ENCODE data around the gene MTCL1. TPM values are rescaled to one million over a fixed set of nuclear protein-coding genes. Genes with fewer than 3 reads are reported as not detected.

Gene MTCL1
- total and polyA plus RNA-seq, 2 of the 8 experiments (the other 6 are each of a cell fraction or from before 2014, with no cell fraction given): 16.6 to 60.8 TPM

DNA sequence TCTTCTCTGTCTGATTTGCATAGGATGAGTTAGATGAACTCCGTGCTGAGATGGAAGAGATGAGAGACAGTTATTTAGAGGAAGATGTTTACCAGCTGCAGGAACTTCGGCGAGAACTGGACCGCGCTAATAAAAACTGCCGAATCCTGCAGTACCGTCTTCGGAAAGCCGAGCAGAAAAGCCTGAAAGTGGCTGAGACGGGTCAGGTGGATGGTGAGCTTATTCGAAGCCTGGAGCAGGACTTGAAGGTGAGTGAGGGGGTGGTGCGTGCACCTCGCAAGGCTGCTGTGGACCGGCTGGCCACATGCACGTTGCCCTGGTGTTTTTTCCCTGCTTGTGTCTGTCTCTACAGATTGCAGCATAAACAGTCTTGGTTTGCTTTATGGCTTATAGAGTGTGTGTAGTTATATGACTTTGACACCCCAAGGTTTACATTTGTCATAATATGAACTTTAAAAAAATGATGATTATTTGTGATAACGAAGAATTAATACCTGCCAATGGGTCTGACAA, 13.1 kb downstream of the MTCL1 start:
- peaks cover 3 to 53% of the 10 kb centered on the region in 2 experiments; a peak in 3 of 4 replicates for H3K79me2 ChIP-seq (ENCODE audit: control insufficient read depth in 1 of 2, insufficient read depth in 2 of 2, low read length in 2 of 2)
- peaks cover 3 to 39% (median 5%) of the 10 kb centered on the region in 4 experiments; a peak in 4 of 8 replicates for H3K36me3 ChIP-seq (ENCODE audit: control insufficient read depth in 2 of 4, insufficient read depth in 4 of 4, low read length in 3 of 4)
- H3K23me2 ChIP-seq (ENCODE audit: low read depth, low read length): no peaks in the 10 kb centered on the region
- H2BK20ac ChIP-seq (ENCODE audit: low read length): peak overlapping the region; percentile 84; the same call in 1 of the 2 replicates
- H2BK15ac ChIP-seq (ENCODE audit: low read length): no peak overlapping the region
- peak overlapping the region; percentile 65; the same call in 1 of the 2 replicates for H3K18ac ChIP-seq (ENCODE audit: extremely low read depth, low read length)
- H3K4me2 ChIP-seq (ENCODE audit: insufficient read depth in 1 of 2, low read depth in 2 of 2, low read length in 2 of 2): no peak overlapping the region; a peak in 1 of 4 replicates
- no peak overlapping the region for H3K4me3 ChIP-seq (ENCODE audit: extremely low read depth in 1 of 4, insufficient read depth in 2 of 4, low read depth in 3 of 4, low read length in 4 of 4)
- no peak overlapping the region for H4K91ac ChIP-seq (replicated peaks; ENCODE audit: insufficient read length, low read length)
- no peaks in the 10 kb centered on the region for H3K27me3 ChIP-seq (replicated peaks in 1 of 4; ENCODE audit: control insufficient read depth in 3 of 4, extremely low read depth in 1 of 4, insufficient read depth in 3 of 4, low read length in 3 of 4)
- H2BK12ac ChIP-seq (ENCODE audit: low read depth, low read length): no peak overlapping the region; the same call in 1 of the 2 replicates
- no peak for TF ChIP-seq TBP (IDR thresholded peaks at IDR 0.05; ENCODE audit: low read depth, low read length)
- TF ChIP-seq SP2 (IDR thresholded peaks at IDR 0.05; ENCODE audit: low read length): no peak
- no peak for TF ChIP-seq FOSL1 (IDR thresholded peaks at IDR 0.05; ENCODE audit: insufficient read depth, low read depth, low read length)
- TF ChIP-seq RXRA (IDR thresholded peaks at IDR 0.05; ENCODE audit: insufficient read depth, low read depth, low read length): no peak
- TF ChIP-seq RFX5 (IDR thresholded peaks at IDR 0.05; ENCODE audit: borderline replicate concordance, low read depth, low read length): no peak
- TF ChIP-seq PHF8 (conservative IDR thresholded peaks at IDR 0.05; ENCODE audit: low read depth, low read length): no peak
- ChIA-PET CTCF (ENCODE audit: partially characterized antibody) (interaction anchor here (1.3 to 2.7 kb wide), 2 partner anchors 10 to 11 kb away, joined by 4 to 7 read pairs; no protein-coding TSS in a partner anchor), POLR2A (ENCODE audit: partially characterized antibody) (interaction anchor here (1.8 kb wide), 1 partner anchor 11 kb away, joined by 8 read pairs; no protein-coding TSS in a partner anchor)
- H2AFZ ChIP-seq (ENCODE audit: low read length): no peak overlapping the region
- H4K8ac ChIP-seq (ENCODE audit: extremely low read depth, insufficient read depth, low read length): peak overlapping the region; percentile 39; the same call in 1 of the 2 replicates
- no peak for DNase-seq (ENCODE audit: low read depth in 1 of 2, low spot score in 2 of 2)
- WGBS, 2 experiments (ENCODE audit: extremely low coverage in 1 of 2, insufficient coverage in 1 of 2, insufficient read length in 1 of 2, insufficient replicate concordance in 2 of 2, low coverage in 1 of 2, low lambda C conversion rate in 2 of 2, missing lambda C conversion rate in 1 of 2): 86% methylated on average over 16 of the region's 16 CpGs; no CpG with 5 or more reads in 1 of the 2 experiments
- no peak overlapping the region for H3K27ac ChIP-seq (ENCODE audit: low read depth, low read length)
- H2BK5ac ChIP-seq (ENCODE audit: low read depth, low read length): peak overlapping the region; percentile 82; the same call in 1 of the 2 replicates
- H3K4me1 ChIP-seq (replicated peaks in 1 of 4; ENCODE audit: control insufficient read depth in 3 of 4, insufficient read depth in 4 of 4, low read length in 3 of 4): peaks cover 12 to 34% (median 23%) of the 10 kb centered on the region in 4 experiments; a peak in 6 of 7 replicates
- no peak overlapping the region for H3K23ac ChIP-seq (ENCODE audit: insufficient read length)
- no peak for FAIRE-seq
- H3K79me1 ChIP-seq (ENCODE audit: low read depth, low read length): peaks cover 4% of the 10 kb centered on the region
- no peak overlapping the region for H3K4ac ChIP-seq (replicated peaks; ENCODE audit: insufficient read length, low read depth, low read length)
- H3K56ac ChIP-seq (replicated peaks; ENCODE audit: insufficient read length, low read depth, low read length): no peak overlapping the region
- H4K5ac ChIP-seq (ENCODE audit: insufficient read length, low read depth, low read length): no peak overlapping the region
- H3K9ac ChIP-seq (replicated peaks in 1 of 4; ENCODE audit: extremely low read depth in 1 of 4, low read depth in 3 of 4, low read length in 3 of 4): no peak overlapping the region
- 0 out of 4 replicates have a peak, but pooled peaks cover 0 to 2% of the 10 kb centered on the region in 2 experiments for H3K9me3 ChIP-seq (ENCODE audit: insufficient read depth in 2 of 2, low read depth in 1 of 2, low read length in 1 of 2)
- H2AK5ac ChIP-seq (ENCODE audit: low read depth, low read length): peak overlapping the region; percentile 76; the same call in 1 of the 2 replicates
- H3K14ac ChIP-seq (ENCODE audit: insufficient read length): no peak overlapping the region
- H2BK120ac ChIP-seq (replicated peaks; ENCODE audit: low read depth, low read length): peak overlapping the region; percentile 13
- H4K20me1 ChIP-seq (replicated peaks in 1 of 2; ENCODE audit: control insufficient read depth in 1 of 2, insufficient read depth in 2 of 2, low read length in 2 of 2): peaks cover 0 to 1% of the 10 kb centered on the region in 2 experiments
